Inflammatory macrophage (primary cell): ENCODE data around the gene CTDP1.

Experiments used
- DNase-seq, 2 donors: peaks; one replicate each; pipeline ENCODE4 v3.0.0-alpha.2; 2020 to 2022

CTDP1 gene

GRCh38 chr18:79797518-79798345 lies 118.1 kb downstream of the CTDP1 start, which contains the start of gene KCNG2:
TSS of gene KCNG2 (plus strand) at chr18:79797938. CDS start at chr18:79863668, 65,730 bp downstream.
- DNase-seq = no peak

GRCh38 chr18:79798346-79798998 lies 118.9 kb downstream of the CTDP1 start:
- DNase-seq = no peak

GRCh38 chr18:79798999-79799370 lies 119.4 kb downstream of the CTDP1 start:
- no peak for DNase-seq

- peak in 1 of 2 donors; percentile 25 for DNase-seq
These were observed 120.2 kb downstream of the CTDP1 start for GRCh38 chr18:79799619-79800370.

GRCh38 chr18:79800371-79801180 lies 121.0 kb downstream of the CTDP1 start:
- DNase-seq = no peak

- DNase-seq = no peak
These were observed 121.6 kb downstream of the CTDP1 start for GRCh38 chr18:79801217-79801616.

GRCh38 chr18:79801641-79802040 lies 122.0 kb downstream of the CTDP1 start:
- DNase-seq = no peak

- DNase-seq = no peak
These were observed 122.7 kb downstream of the CTDP1 start for GRCh38 chr18:79802298-79802697.

GRCh38 chr18:79803611-79804051 lies 124.0 kb downstream of the CTDP1 start:
- no peak for DNase-seq
